ENCODE data around the gene CYFIP2. TPM values are rescaled to one million over a fixed set of nuclear protein-coding genes. Genes with fewer than 3 reads are reported as not detected.

CYFIP2 gene
- total and polyA plus RNA-seq, 2 donors (not counting 1 experiment from before 2014, with no cell fraction given), result 5.0 to 27.6 TPM

DNA sequence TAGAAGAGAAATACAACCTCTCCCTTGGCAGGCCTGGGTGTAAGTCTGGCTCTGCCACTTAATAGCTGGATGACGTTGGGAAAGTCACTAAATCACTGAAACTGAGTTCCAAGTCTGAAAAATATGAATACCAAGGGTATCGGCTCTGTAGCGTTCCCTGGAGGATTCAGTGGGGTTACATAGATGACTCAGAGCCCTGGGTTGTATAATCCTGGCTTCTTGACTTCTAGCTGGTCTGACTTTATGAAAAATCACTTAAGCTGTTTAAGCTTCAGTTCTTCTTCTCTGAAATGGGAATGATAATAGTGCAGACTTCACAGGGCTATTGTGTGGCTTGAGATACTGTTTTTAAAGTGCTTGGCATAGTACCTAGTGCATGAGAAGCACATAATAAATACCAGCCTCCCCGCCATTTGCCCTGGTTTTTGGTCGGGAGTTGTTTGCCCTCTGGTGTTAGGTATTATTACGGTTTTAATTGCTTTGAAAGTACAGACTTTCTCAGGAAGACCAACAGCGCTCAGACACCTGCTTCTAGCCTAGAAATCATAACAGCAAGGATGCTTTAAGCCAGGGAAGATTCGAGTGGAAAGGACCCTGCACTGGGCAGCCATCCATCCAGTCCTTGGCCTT, 43.0 kb downstream of the CYFIP2 start:
- no peaks in the 10 kb centered on the region for H3K27me3 ChIP-seq (ENCODE audit: control insufficient read depth, insufficient read depth, low read length)
- H3K79me2 ChIP-seq (ENCODE audit: control insufficient read depth, insufficient read depth, low read length), result no peaks in the 10 kb centered on the region
- H3K4me2 ChIP-seq (ENCODE audit: extremely low read depth, insufficient read depth, low read length), result no peak overlapping the region
- H3K4me3 ChIP-seq (replicated peaks in 1 of 4; ENCODE audit: control extremely low read depth in 1 of 4, insufficient read depth in 1 of 4, low read depth in 3 of 4, low read length in 4 of 4), result no peak overlapping the region
- TF ChIP-seq, protein P1, sequence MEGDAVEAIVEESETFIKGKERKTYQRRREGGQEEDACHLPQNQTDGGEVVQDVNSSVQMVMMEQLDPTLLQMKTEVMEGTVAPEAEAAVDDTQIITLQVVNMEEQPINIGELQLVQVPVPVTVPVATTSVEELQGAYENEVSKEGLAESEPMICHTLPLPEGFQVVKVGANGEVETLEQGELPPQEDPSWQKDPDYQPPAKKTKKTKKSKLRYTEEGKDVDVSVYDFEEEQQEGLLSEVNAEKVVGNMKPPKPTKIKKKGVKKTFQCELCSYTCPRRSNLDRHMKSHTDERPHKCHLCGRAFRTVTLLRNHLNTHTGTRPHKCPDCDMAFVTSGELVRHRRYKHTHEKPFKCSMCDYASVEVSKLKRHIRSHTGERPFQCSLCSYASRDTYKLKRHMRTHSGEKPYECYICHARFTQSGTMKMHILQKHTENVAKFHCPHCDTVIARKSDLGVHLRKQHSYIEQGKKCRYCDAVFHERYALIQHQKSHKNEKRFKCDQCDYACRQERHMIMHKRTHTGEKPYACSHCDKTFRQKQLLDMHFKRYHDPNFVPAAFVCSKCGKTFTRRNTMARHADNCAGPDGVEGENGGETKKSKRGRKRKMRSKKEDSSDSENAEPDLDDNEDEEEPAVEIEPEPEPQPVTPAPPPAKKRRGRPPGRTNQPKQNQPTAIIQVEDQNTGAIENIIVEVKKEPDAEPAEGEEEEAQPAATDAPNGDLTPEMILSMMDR (conservative IDR thresholded peaks at IDR 0.05 in 1 of 2, IDR thresholded peaks at IDR 0.05 in 1 of 2; ENCODE audit: low read depth in 1 of 2, low read length in 2 of 2), result no peak
- TF ChIP-seq EZH2 (IDR thresholded peaks at IDR 0.05; ENCODE audit: low read length, missing control alignments), result no peak
- no peaks in the 10 kb centered on the region for H4K20me1 ChIP-seq (ENCODE audit: control insufficient read depth, extremely low read depth, insufficient read depth, low read length)
- H3K9me3 ChIP-seq (ENCODE audit: control insufficient read depth, insufficient read depth, low read depth, low read length), result no peaks in the 10 kb centered on the region
- peak in 1 of 2 donors; percentile 7 for DNase-seq (ENCODE audit: low read depth in 2 of 2)
- no peaks in the 10 kb centered on the region for H3K4me1 ChIP-seq (ENCODE audit: control insufficient read depth, extremely low read depth, insufficient read depth, low read length)
- no peaks in the 10 kb centered on the region for H3K36me3 ChIP-seq (ENCODE audit: control insufficient read depth, insufficient read depth, low read length)
- no peak overlapping the region for H3K27ac ChIP-seq (ENCODE audit: insufficient read depth, low read length)
- H3K9ac ChIP-seq (ENCODE audit: insufficient read depth, low read length), result no peak overlapping the region
- no peak overlapping the region for H2AFZ ChIP-seq (ENCODE audit: low read length)

- no peak overlapping the region for H2AFZ ChIP-seq (ENCODE audit: low read length)
Observed at GRCh38 chr5:157309796-157310195, 43.9 kb downstream of the CYFIP2 start.

DNA sequence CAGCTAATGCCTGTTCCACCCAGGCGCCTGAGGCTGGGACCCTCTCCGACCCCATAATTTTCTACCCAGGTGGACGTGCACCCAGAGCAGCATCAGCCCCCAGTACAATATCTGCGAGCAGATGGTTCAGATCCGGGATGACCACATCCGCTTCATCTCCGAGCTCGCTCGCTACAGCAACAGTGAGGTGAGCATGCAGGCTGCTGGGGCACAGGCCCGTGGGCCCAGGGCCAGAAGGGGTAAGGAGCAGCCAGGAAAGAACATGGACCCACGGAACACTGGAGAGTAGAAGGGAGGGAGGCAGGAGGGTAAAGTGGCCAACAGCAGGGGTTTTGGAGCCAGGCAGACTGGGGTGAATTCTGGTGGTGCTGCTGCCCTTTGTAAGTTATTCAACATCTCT, 45.7 kb downstream of the CYFIP2 start:
- Histone ChIP-seq H3K4me3 (replicated peaks in 1 of 4; ENCODE audit: control extremely low read depth in 1 of 4, insufficient read depth in 1 of 4, low read depth in 3 of 4, low read length in 4 of 4) (no peak overlapping the region), H3K36me3 (ENCODE audit: control insufficient read depth, insufficient read depth, low read length) (no peaks in the 10 kb centered on the region), H3K9me3 (ENCODE audit: control insufficient read depth, insufficient read depth, low read depth, low read length) (no peaks in the 10 kb centered on the region), H3K4me1 (ENCODE audit: control insufficient read depth, extremely low read depth, insufficient read depth, low read length) (no peaks in the 10 kb centered on the region), H3K4me2 (ENCODE audit: extremely low read depth, insufficient read depth, low read length) (no peak overlapping the region), H2AFZ (ENCODE audit: low read length) (no peak overlapping the region), H3K9ac (ENCODE audit: insufficient read depth, low read length) (no peak overlapping the region), H3K27me3 (ENCODE audit: control insufficient read depth, insufficient read depth, low read length) (no peaks in the 10 kb centered on the region), H4K20me1 (ENCODE audit: control insufficient read depth, extremely low read depth, insufficient read depth, low read length) (no peaks in the 10 kb centered on the region), H3K27ac (ENCODE audit: insufficient read depth, low read length) (no peak overlapping the region), H3K79me2 (ENCODE audit: control insufficient read depth, insufficient read depth, low read length) (no peaks in the 10 kb centered on the region)
- DNase-seq (ENCODE audit: low read depth in 2 of 2), result no peak
- TF ChIP-seq, protein P1 (conservative IDR thresholded peaks at IDR 0.05 in 1 of 2, IDR thresholded peaks at IDR 0.05 in 1 of 2; ENCODE audit: low read depth in 1 of 2, low read length in 2 of 2), result no peak
- no peak for TF ChIP-seq EZH2 (IDR thresholded peaks at IDR 0.05; ENCODE audit: low read length, missing control alignments)

More at GRCh38 chr5:157309796-157310195, 43.9 kb downstream of the CYFIP2 start:
- DNase-seq (ENCODE audit: low read depth in 2 of 2), result no peak
- Histone ChIP-seq H3K9ac (ENCODE audit: insufficient read depth, low read length) (no peak overlapping the region), H3K79me2 (ENCODE audit: control insufficient read depth, insufficient read depth, low read length) (no peaks in the 10 kb centered on the region), H3K4me1 (ENCODE audit: control insufficient read depth, extremely low read depth, insufficient read depth, low read length) (no peaks in the 10 kb centered on the region), H3K4me3 (replicated peaks in 1 of 4; ENCODE audit: control extremely low read depth in 1 of 4, insufficient read depth in 1 of 4, low read depth in 3 of 4, low read length in 4 of 4) (no peak overlapping the region), H3K36me3 (ENCODE audit: control insufficient read depth, insufficient read depth, low read length) (no peaks in the 10 kb centered on the region), H3K27me3 (ENCODE audit: control insufficient read depth, insufficient read depth, low read length) (no peaks in the 10 kb centered on the region), H3K27ac (ENCODE audit: insufficient read depth, low read length) (no peak overlapping the region), H3K9me3 (ENCODE audit: control insufficient read depth, insufficient read depth, low read depth, low read length) (no peaks in the 10 kb centered on the region), H3K4me2 (ENCODE audit: extremely low read depth, insufficient read depth, low read length) (no peak overlapping the region), H4K20me1 (ENCODE audit: control insufficient read depth, extremely low read depth, insufficient read depth, low read length) (no peaks in the 10 kb centered on the region)
- TF ChIP-seq, protein P1 (conservative IDR thresholded peaks at IDR 0.05 in 1 of 2, IDR thresholded peaks at IDR 0.05 in 1 of 2; ENCODE audit: low read depth in 1 of 2, low read length in 2 of 2), result no peak
- no peak for TF ChIP-seq EZH2 (IDR thresholded peaks at IDR 0.05; ENCODE audit: low read length, missing control alignments)

All from fibroblast of lung (primary cell).